ENCODE measurements around the gene APOBEC2.

The APOBEC2 gene

GRCh38 chr6:41039060-41039998, 13.7 kb upstream of the APOBEC2 start, which contains the start of gene UNC5CL:
Gene UNC5CL, minus strand, starts transcription at chr6:41039221. Its CDS starts 4,147 bp downstream, at chr6:41035074.
- peak; percentile 70 for DNase-seq

- no peak for DNase-seq
These were observed 12.7 kb upstream of the APOBEC2 start for GRCh38 chr6:41040101-41040939.

- no peak for DNase-seq
These were observed 12.0 kb upstream of the APOBEC2 start for GRCh38 chr6:41040940-41041536.

- DNase-seq, result no peak
These were observed 10.6 kb upstream of the APOBEC2 start, which contains the start of gene TSPO2 for GRCh38 chr6:41042226-41043055. Gene TSPO2, plus strand, starts transcription at chr6:41042467. Its CDS starts 519 bp downstream, at chr6:41042986.

- no peak for DNase-seq
These were observed 9.9 kb upstream of the APOBEC2 start for GRCh38 chr6:41043151-41043550.

- no peak for DNase-seq
These were observed 7.3 kb upstream of the APOBEC2 start for GRCh38 chr6:41045664-41046063.

- DNase-seq, result no peak
These were observed 6.9 kb upstream of the APOBEC2 start for GRCh38 chr6:41046084-41046483.

- no peak for DNase-seq
These were observed 5.7 kb upstream of the APOBEC2 start for GRCh38 chr6:41047306-41047705.

GRCh38 chr6:41047745-41048732, 5.0 kb upstream of the APOBEC2 start:
- no peak for DNase-seq

- no peak for DNase-seq
These were observed 3.5 kb upstream of the APOBEC2 start for GRCh38 chr6:41049521-41049920.

- DNase-seq, result no peak
These were observed 3.0 kb upstream of the APOBEC2 start for GRCh38 chr6:41049955-41050354.

GRCh38 chr6:41050536-41050935, 2.5 kb upstream of the APOBEC2 start:
- no peak for DNase-seq

GRCh38 chr6:41051873-41052272, 1.1 kb upstream of the APOBEC2 start:
- DNase-seq, result no peak

GRCh38 chr6:41054511-41054910, 1.5 kb downstream of the APOBEC2 start:
- no peak for DNase-seq

- DNase-seq, result no peak
These were observed 2.1 kb downstream of the APOBEC2 start for GRCh38 chr6:41055149-41055548.

- DNase-seq, result no peak
These were observed 3.9 kb downstream of the APOBEC2 start for GRCh38 chr6:41056768-41057490.

GRCh38 chr6:41058783-41059181, 5.8 kb downstream of the APOBEC2 start:
- DNase-seq, result no peak

- DNase-seq, result no peak
These were observed 6.6 kb downstream of the APOBEC2 start for GRCh38 chr6:41059556-41059955.

GRCh38 chr6:41061196-41061726, 8.3 kb downstream of the APOBEC2 start:
- no peak for DNase-seq

GRCh38 chr6:41062056-41062455, 9.1 kb downstream of the APOBEC2 start:
- DNase-seq, result no peak
